Sigmoid colon (tissue), 3 donors: Measurements from ENCODE around the gene ESRRA.
A peak's percentile ranks its signal among the peaks of the same experiment; 100 is the strongest.

Experiments used
- CTCF ChIP-seq, 4 experiments: fragments of 450-650 bp in 3 of 4; fragments of 200-600 bp in 1 of 4; IDR thresholded peaks; one replicate each; pipeline ENCODE4 v1.5.1; 2016 to 2019; ENCODE audit warnings: antibody characterized with exemption in 4 of 4, mild to moderate bottlenecking in 3 of 4, moderate library complexity in 2 of 4
- POLR2A ChIP-seq, 2 donors: fragments of 450-650 bp; IDR thresholded peaks; one replicate each; pipeline ENCODE4 v1.6.1; 2016; ENCODE audit warnings: antibody characterized with exemption in 2 of 2, mild to moderate bottlenecking in 2 of 2, moderate library complexity in 2 of 2

GRCh38 chr11:64284962-64285884 is 20.1 kb upstream of the ESRRA start, which contains the start of gene GPR137:
- TF ChIP-seq CTCF (IDR thresholded peaks at IDR 0.05) (no peak), POLR2A (IDR thresholded peaks at IDR 0.05) (peak in 1 of 2 donors; percentile 24)
